Left cardiac atrium (tissue), 4 donors: ENCODE data around the gene ATG5. TPM values are rescaled to one million over a fixed set of nuclear protein-coding genes. Genes with fewer than 3 reads are reported as not detected.

ENCODE experiments used
- ATAC-seq, 2 donors: fragments of 200-7000 bp; cut with Tn5 transposase; one replicate each; pipeline ENCODE4 v1.9.1; 2020; ENCODE audit warnings: mild to moderate bottlenecking in 2 of 2, moderate library complexity in 2 of 2
- DNase-seq: peaks from one replicate; pipeline ENCODE4 v3.0.0-alpha.2; 2020
- intact Hi-C, 2 donors: fragments of 100-400 bp; cut with DNase I; formaldehyde crosslinking; loops; one replicate each; pipeline versions ENCODE4 v1.14.1 to v1.15.1; 2022 to 2023
- total RNA-seq, 2 donors: library from RNA; stranded (reverse); fragmentation: NEBNext Ultra II Directional; extraction: Animal tissue kit (Norgen Biotek cat#: 25700); gene quantifications; one replicate each; pipeline ENCODE4 v1.2.1, GENCODE V29; 2021
- donor health status: DM: no; HTN: yes; CAD: no.
- donor health status: DM: no; HTN: yes; CAD: no; lungs with severe emphysema.
- donor health status: DM: yes; HTN: yes; CAD: no.
- donor health status: Dilated cardiomyopathy.

The ATG5 gene
- total RNA-seq, 2 donors from 2014 or later = 17.0 to 20.2 TPM

- DNase-seq (no peak), ATAC-seq (no peak)
- intact Hi-C loops = no loop called here
These were observed 178.1 kb downstream of the ATG5 start for GRCh38 chr6:106147476-106147875.

- ATAC-seq (no peak), DNase-seq (no peak)
- intact Hi-C loops = no loop called here
These were observed 178.7 kb downstream of the ATG5 start for GRCh38 chr6:106146852-106147351.

GRCh38 chr6:106145741-106146227, 179.8 kb downstream of the ATG5 start:
- intact Hi-C loops = no loop called here
- no peak for ATAC-seq

GRCh38 chr6:106145144-106145543, 180.4 kb downstream of the ATG5 start:
- ATAC-seq (no peak), DNase-seq (no peak)
- intact Hi-C loops = no loop called here

More at GRCh38 chr6:106145741-106146227, 179.8 kb downstream of the ATG5 start:
- DNase-seq = no peak

GRCh38 chr6:106143665-106144064, 181.9 kb downstream of the ATG5 start:
- intact Hi-C loops = no loop called here
- ATAC-seq (no peak), DNase-seq (no peak)

- no peak for ATAC-seq
- intact Hi-C loops = no loop called here
These were observed 182.6 kb downstream of the ATG5 start for GRCh38 chr6:106142876-106143431.

GRCh38 chr6:106141441-106142237, 183.9 kb downstream of the ATG5 start:
- ATAC-seq (no peak), DNase-seq (no peak)
- intact Hi-C loops = no loop called here

More at GRCh38 chr6:106142876-106143431, 182.6 kb downstream of the ATG5 start:
- DNase-seq = no peak

GRCh38 chr6:106138151-106138550, 187.4 kb downstream of the ATG5 start:
- intact Hi-C loops = no loop called here
- ATAC-seq (no peak), DNase-seq (no peak)

- intact Hi-C loops = no loop called here
These were observed 188.7 kb downstream of the ATG5 start for GRCh38 chr6:106136845-106137244.

GRCh38 chr6:106135911-106136571, 189.5 kb downstream of the ATG5 start:
- DNase-seq = no peak
- intact Hi-C loops = no loop called here
- no peak for ATAC-seq

More at GRCh38 chr6:106136845-106137244, 188.7 kb downstream of the ATG5 start:
- no peak for ATAC-seq
- no peak for DNase-seq

GRCh38 chr6:106134906-106135634, 190.5 kb downstream of the ATG5 start:
- ATAC-seq (no peak), DNase-seq (no peak)
- intact Hi-C loops = no loop called here

Other genes with a start within 250 kb of the ATG5 start
- 1 to 10 TPM; 1.1 to 2.3 TPM for gene PRDM1, start 239.4 kb downstream of the ATG5 start, total RNA-seq
- 1 to 10 TPM; 3.5 to 5.6 TPM for gene CRYBG1, start 35.0 kb upstream of the ATG5 start, total RNA-seq